Left kidney (tissue), 2 donors: ENCODE measurements around the gene SWAP70. TPM values are rescaled to one million over a fixed set of nuclear protein-coding genes. Genes with fewer than 3 reads are reported as not detected.

Experiments
- DNase-seq: peaks from one replicate; pipeline ENCODE4 v3.0.0-alpha.2; 2013
- polyA plus RNA-seq: library from polyadenylated mRNA; unstranded; fragments of 120-200 nt; gene quantifications from one replicate; pipeline ENCODE4 v1.2.1, GENCODE V29; 2013; ENCODE audit not compliant: insufficient read length

The SWAP70 gene
- polyA plus RNA-seq, 1 donor: 25.9 TPM

GRCh38 chr11:9748361-9748970, 84.6 kb downstream of the SWAP70 start:
- peak; percentile 65 for DNase-seq

- DNase-seq: no peak
Observed at GRCh38 chr11:9750551-9750950, 86.7 kb downstream of the SWAP70 start.

GRCh38 chr11:9752091-9752490, 88.2 kb downstream of the SWAP70 start:
- DNase-seq: no peak

- DNase-seq: no peak
Observed at GRCh38 chr11:9753021-9753420, 89.1 kb downstream of the SWAP70 start.

GRCh38 chr11:9754010-9754471, 90.2 kb downstream of the SWAP70 start:
- DNase-seq: no peak

GRCh38 chr11:9755561-9756185, 91.8 kb downstream of the SWAP70 start:
- no peak for DNase-seq

- no peak for DNase-seq
Observed at GRCh38 chr11:9756461-9756860, 92.6 kb downstream of the SWAP70 start.

GRCh38 chr11:9756878-9757277, 93.0 kb downstream of the SWAP70 start:
- DNase-seq: no peak

GRCh38 chr11:9757809-9758636, 94.1 kb downstream of the SWAP70 start:
- DNase-seq: peak; percentile 71

- DNase-seq: peak; percentile 82
Observed at GRCh38 chr11:9758637-9759518, 95.0 kb downstream of the SWAP70 start.

- peak; percentile 64 for DNase-seq
Observed at GRCh38 chr11:9759519-9760192, 95.8 kb downstream of the SWAP70 start.

GRCh38 chr11:9760193-9760575, 96.3 kb downstream of the SWAP70 start:
- no peak for DNase-seq

- DNase-seq: no peak
Observed at GRCh38 chr11:9761441-9761945, 97.6 kb downstream of the SWAP70 start.

- no peak for DNase-seq
Observed at GRCh38 chr11:9762531-9762930, 98.7 kb downstream of the SWAP70 start.

- no peak for DNase-seq
Observed at GRCh38 chr11:9763301-9763700, 99.4 kb downstream of the SWAP70 start.

GRCh38 chr11:9765320-9766101, 101.6 kb downstream of the SWAP70 start:
- peak; percentile 72 for DNase-seq

- DNase-seq: no peak
Observed at GRCh38 chr11:9769621-9770020, 105.7 kb downstream of the SWAP70 start.

GRCh38 chr11:9771071-9771511, 107.2 kb downstream of the SWAP70 start:
- DNase-seq: no peak

GRCh38 chr11:9772218-9772617, 108.3 kb downstream of the SWAP70 start:
- no peak for DNase-seq

- DNase-seq: no peak
Observed at GRCh38 chr11:9773524-9773923, 109.6 kb downstream of the SWAP70 start.
